GM18499 (cell line): ENCODE data around the gene APOA4.

Source experiments
- ATAC-seq: cut with Tn5 transposase; IDR thresholded peaks from one replicate; pipeline ENCODE4 v1.9.1; 2021; ENCODE audit warnings: moderate number of reproducible peaks; ENCODE audit not compliant: insufficient read depth, unreplicated experiment

Gene APOA4

DNA sequence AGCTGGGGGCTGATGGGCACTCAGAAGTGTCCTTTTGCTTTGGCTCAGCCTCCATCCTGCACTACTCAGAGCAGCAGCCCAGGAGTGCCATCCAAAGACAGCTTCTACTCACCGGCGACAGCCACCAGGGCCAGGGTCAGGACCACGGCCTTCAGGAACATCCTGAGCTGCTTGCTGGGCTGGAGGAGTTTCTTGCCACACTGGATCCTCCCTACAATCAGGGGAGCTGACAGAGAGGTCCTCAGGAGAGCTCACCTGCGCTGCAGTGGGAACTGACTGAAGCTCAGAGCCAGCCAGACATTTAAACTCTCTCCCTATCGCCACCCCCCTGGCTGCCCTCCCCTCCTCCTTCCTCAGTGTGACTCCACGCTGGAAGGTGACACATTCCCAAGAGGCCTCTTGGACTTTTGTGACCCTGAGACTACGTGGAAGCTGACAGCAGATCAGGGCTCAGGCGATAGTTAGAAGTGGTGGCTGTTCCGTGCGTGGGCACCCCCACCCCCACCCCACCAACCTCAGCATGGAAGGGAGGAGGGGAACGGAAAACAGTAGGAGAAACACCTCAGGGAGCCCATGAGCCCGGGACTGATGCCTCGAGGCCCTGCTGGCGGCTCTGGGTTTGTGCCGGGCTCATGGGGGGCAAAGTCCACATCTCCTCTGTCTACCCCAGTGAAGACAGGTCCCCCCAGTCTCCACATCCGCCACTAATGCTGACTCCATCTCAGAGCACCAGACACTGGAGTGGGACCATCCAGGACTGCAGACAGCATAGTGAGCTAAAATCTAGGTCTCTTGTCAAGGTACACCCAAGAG, at the start of gene APOA4:
TSS of gene APOA4 (minus strand) at position 274 of the 813 bp plus-strand sequence. CDS start at position 161, 113 bp downstream.
- no peak for ATAC-seq

DNA sequence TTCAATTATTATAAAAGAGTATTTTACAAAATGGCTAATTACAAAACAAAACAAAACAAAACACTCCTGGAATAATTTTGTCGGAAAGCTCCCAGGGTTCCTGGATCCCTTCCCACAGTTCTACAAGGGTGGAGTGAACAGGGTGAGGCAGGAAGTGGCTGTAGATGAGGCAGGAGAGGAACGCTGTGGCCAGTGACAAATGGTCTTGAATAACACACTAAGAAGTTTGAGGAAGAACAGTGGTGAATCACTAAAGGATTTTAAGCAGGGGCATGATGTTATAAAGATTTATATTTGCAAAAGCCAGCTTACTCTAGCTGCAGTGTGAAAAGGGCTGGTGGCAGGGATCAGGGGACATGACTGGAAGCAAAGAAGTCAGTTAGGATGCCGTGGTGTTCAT, 48.1 kb upstream of the APOA4 start:
- ATAC-seq = no peak

DNA sequence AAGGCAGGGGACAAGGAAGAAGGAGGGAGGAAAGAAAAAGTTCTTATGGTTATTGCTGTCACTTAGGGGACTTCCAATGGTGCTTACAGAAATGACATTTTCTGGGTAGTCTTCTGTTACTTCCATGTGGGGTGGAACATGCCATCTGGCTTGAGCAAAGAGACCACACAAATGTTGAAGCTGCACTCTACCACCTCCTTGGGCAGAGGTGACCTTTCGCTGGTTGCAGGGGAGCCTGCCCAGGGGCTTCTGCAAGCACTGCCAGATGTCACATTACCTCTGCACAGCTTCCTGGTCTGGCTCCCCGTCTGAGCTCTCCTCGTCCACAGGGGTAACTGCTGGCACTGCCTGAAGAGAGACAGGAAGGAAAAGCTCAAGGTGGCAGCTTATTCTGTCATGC, 47.0 kb upstream of the APOA4 start:
- no peak for ATAC-seq

DNA sequence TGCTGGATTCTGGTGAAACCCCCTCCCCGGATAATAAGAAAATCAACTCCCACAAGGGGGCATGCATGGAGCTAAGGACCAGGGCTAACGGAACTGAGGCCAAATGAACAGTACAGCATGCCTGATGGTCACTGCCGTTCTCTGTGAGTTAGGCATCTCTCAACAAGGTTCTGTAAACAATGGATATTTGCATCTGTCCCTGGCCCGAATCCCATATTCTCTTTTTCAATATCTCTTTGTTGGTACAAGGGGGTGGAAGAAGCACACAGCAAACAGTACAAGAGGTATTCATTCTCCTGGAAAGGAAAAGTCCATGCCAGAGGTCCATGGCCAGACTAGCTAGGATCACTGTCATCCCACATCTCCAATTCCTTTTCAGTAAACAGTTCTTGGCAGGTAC, 46.5 kb upstream of the APOA4 start:
- ATAC-seq = no peak

DNA sequence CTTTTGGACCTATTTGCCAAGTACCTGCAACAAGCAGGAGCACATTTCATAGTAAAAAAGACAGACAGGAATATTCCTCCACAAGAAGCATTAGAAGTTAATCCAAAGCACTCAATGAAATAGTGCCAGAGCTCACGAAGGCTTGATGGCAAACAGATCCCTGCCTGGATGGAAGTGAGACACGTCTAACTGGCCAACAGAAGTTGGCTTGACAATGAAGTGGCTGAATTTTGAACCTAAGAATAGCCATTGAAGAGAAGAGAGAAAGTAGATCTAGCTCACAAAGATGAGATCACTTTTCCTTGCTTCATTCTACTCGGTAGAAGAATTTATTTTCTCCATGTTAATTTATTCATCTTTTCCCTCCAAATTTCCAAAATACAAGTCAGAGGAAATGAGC, 45.0 kb upstream of the APOA4 start:
- ATAC-seq = no peak

DNA sequence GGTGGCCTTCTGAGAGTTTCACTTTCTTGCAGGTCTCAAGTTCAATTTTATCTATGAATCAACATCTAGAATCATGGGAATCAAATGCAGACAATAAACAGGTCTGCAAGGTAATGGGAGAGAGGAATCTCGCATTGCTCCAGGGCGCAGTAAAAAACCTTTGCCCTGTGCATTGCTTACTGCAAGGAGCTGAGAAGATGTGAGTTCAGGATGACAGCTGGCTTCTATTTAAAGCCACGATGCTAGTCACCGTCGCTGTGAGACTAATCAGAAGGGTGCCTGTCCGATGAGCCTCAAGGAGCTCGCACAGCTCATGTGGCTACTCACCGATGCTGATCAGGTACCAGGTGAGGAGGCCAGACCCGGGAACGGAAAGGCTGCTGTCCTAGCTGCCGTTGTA, 44.5 kb upstream of the APOA4 start:
- ATAC-seq = no peak

DNA sequence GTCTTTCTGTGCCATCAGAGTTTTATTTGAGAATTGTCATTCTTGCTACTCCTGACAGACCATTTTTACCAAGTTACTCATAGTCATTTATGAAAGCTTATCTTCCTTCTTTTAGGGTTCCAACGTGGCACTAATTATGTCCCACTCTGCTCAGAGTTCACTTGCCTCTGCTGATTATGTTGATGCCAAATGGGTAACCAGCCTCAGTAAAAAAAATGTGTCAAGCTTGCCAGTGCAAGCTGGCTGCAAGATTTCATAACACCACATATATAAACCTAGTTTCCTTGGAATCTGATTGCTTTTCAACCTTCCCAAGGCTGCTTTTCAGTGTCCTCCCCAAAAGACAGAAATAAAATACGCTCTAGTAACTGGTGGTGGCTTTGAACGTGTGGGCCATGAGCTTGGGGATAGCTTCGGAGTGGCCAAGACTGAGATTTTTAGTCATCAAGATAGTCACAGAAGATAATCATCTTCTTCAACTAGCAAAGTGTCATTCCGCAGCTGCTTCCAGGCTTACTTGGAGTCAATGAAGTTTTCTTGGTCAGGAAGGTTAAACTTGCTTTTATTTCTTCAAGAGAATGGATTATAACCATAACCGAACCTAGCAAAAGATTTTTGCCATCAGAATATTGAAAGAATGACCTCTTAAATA, 43.8 kb upstream of the APOA4 start:
- ATAC-seq = no peak

DNA sequence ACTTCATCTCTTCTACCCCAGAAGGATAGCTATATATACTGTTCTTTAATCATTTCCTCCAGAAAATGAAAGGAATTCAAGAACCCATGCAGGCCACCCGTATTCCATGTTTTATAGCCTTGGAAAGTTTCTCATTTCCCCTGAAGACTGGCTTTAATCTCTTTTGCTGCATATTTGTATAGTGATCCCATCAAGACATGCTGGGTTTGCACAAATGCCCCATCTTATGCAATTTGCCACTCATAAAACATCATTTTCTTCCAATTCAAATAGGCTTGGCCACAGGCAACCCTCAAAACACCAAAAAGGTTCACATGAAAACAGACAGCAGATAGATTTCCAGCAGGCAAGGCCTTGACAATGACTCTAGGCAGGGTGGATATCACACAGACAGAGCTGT, 42.6 kb upstream of the APOA4 start:
- ATAC-seq = no peak

DNA sequence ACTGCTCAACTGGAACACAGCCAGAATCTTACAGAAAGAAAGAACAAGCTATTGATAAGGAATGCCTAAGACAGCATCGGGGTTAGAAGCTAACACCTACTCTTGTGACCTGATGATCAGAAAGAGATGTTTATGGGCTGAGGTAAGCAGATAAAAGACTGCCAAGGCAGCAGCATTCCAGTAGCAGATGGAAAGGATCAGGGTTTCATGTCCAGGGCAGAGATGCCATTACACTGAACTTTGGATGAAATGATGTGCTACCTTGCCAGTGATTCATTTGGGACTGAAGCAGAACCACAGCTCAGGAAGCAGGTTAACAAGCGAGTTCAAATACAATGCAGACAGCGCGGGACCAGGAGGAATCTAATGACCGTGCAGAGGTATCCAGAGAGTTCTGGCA, 41.4 kb upstream of the APOA4 start:
- ATAC-seq = no peak

DNA sequence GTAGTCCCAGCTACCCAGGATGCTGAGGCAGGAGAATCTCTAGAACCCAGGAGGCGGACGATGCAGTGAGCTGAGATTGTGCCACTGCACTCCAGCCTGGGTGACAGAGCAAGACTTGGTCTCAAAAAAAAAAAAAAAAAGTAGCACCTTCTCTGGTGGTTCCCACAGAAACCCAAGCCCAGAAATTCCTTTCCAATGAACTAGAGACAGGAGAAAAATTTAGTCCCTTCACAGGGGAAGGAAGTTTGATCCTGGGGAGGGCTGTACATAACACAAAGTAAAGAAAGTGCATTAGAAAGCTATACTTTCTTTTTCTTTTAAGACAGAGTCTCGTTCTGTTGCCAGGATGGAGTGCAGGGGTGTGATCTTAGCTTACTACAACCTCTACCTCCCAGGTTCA, 39.8 kb upstream of the APOA4 start:
- no peak for ATAC-seq

DNA sequence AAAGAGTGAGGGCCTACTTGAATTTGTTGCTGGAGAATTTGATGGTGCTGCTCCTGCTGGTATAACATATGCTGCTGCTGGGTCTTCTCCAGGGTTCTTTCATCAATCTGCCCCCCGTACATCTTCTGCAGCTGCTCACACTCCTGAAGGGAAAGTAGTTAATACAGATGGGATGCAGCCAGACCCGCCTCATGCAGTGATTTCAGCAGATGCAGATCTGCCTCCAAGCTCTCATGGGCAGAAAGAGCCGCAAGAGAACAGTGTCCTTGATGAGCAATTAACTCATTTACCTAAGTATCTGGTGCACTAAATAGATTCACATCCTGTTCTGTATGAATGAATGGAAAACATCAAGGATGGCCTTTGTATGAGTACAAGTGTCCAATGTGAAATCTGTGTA, 39.1 kb upstream of the APOA4 start:
- no peak for ATAC-seq

DNA sequence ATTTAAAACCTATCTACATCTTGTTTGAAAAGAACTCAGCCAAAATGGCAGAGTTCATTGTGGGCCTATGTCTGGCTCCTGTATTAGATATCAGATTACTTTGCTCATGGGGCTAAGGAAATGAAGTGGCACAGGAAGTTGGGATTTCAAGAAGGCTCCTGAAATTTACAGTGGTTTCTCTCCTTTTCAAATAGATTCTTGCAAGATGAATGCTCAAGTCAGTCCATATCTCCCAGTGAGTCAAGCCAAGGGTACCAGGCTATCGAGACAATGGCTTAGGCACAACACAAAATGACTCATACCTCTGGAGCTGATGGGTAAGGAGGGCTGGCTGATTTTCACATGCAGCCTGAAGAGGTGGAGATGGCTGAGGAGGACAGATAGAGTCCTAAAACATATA, 38.4 kb upstream of the APOA4 start:
- ATAC-seq = no peak

DNA sequence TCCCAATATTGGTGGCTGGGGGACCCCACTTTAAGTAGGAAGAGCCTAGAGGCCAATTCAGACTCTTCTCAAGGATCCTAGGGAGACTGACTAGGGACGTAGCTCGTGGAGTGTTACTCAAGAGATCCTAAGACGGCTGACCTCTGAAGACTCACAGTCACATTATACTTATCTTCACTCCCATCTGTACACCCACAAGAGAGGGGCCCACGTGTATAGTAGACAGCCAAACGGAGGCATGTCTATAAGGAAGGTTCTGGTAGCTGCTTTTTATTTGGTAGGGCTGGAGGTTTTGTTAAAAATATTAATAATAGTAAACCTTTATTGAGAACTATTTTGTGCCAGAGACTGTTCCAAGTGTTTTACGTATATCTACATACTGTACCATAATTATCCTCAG, 37.2 kb upstream of the APOA4 start:
- ATAC-seq = no peak

DNA sequence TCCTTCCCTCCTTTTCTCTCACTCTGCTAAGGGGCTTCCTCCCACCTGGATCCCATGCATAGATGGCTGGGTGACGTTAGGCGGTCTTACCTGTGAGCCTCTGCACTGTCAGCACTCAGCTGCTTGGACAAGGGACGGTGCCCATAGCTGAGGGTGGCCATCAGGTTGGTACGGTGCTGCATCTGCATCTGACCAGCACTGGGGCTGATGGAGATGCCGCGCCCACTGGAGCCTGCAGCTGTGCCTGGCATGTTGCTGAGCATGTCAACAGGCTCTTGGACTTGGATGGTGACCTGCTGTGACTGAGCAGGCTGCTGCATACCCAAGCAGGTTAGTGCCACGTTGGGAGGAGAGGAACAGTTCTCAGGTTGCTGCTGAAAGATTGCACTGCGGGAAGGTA, 36.1 kb upstream of the APOA4 start:
- ATAC-seq = no peak

DNA sequence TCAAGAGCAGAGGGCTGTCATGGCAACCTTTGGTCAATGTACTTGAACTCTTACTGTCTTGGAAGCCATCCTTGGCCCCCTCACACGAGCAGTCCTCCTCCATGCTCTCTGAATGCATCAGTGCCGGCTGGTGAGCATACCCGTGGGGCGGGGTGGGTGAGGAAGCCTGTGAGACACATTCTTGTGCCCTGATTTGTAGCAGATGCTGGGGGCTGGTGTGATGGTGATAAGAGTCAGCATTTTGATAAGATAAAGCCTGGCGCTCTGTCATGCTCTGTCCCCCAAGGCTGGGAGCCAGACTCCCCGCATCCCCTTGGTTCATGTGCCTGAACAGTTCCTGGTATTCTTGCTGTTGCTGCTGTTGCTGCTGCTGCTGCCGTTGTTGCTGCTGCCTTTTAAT, 34.8 kb upstream of the APOA4 start:
- no peak for ATAC-seq

DNA sequence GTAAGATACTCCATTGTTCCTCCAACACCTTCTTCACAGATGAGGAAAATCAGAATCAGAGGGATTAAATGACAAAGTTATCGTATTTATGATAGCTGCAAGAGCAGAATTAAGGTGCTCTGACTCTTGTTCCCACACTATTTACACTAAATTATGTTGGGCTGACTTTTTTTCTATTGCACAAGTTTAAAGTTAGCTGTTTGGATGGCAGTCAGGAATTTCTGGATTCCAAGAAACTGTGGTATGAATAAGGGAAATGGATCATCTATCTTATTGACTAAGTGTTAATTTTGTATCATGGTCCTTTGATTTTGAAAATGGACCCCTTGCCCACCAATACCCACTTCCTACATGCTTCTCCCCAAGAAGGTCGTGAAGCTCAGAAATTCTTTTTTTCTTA, 34.2 kb upstream of the APOA4 start:
- ATAC-seq = no peak

DNA sequence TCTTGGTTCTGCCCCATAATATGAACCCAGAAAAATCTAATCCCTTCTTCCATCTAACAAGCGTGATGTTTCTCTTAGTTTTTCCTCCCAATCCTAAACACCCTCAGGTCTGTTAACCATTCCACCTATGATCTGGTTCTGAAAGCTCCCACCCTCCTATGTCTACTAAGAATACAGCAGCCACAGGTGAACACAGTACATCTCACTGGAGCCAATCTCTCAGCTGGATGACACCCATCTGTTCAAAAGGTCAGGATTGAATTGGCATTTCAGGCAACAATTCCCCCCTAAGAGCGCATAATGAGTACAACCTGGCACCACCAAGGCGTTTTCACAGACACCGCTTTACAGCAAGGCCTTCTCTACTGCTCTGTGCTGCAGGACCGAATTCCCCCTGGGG, 33.3 kb upstream of the APOA4 start:
- ATAC-seq = no peak

DNA sequence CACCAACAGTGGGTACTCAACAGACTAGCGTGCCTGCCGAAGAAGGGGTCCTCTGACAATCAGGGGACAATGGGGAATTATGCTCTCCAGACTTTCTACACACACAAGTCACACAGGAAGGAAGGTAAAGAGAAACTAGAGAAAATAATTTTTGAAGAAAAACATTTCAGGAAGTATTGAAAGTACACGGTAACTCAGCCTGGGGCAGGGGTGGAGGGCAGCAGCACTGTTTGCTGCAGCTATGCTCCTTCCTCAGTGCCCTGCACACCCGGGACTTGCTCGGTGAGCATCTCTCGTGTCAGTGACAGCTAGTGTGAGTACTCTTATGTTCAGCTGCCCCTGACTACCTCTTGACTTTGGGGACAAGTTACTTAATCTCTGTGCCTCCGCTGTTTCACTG, 32.3 kb upstream of the APOA4 start:
- no peak for ATAC-seq

DNA sequence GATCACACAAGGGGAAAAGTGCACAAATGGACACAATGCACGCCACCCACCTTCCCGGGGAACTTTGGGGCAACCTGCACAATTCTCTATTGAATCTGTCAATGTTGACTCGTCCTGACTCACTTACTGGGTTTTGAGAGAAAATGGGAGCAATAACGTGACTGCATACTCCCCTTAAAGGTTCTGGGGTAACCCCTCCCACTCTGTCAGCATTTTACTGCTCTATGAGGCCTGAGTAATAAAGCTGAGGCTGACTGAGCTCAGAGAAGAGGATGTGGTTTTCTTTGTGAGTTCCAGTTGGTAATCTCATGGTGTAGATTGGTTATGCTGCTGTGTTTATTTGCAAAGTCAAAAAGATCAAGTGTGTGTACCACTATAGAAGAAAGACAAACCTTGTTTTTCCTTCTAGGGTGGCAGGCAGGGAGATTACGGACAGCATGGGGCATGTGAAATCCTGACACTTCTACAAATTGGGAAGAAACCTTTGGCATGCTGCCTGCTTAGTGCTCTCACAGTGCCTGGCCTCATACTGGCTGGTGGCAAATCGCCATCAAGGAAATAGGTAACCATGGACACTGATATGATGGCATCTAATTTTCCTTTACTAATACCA, 30.5 kb upstream of the APOA4 start:
- ATAC-seq = peak; percentile 87

DNA sequence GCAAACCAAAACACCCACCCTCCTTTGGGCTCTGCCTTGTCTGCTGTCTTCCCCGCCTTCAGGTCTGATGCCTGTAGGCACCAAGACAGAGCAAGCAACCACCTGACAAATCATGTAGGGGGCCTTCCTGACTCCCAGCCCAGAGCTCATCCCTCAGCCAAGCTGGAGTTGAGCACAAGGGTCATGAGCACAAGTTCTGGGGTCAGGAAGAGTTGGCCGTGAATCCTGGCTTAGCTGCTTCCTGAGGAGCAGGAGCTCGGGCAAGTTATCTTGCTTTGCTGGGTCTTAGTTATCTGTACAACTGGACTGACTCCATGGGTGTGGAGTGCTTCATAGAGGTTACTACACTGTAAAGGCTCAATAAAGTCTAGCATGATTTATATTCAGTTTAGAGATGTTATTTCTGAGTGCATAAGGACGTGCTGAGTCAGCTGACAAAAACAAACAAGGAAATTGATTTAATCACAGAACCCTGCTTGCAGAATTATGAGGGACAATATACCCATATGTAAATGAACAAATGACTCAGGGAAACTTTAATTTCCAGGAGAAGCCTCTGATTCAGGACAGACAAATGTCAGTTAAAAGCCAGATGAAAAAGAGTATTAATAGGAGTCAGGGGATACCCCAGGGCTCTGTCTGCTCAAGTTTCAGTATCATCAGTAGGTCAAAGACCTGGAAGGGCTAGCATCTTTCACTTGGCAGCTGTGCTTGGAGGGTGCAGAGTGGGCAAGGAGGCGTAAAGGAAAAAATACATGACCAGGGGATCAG, 29.3 kb upstream of the APOA4 start:
- ATAC-seq = no peak

DNA sequence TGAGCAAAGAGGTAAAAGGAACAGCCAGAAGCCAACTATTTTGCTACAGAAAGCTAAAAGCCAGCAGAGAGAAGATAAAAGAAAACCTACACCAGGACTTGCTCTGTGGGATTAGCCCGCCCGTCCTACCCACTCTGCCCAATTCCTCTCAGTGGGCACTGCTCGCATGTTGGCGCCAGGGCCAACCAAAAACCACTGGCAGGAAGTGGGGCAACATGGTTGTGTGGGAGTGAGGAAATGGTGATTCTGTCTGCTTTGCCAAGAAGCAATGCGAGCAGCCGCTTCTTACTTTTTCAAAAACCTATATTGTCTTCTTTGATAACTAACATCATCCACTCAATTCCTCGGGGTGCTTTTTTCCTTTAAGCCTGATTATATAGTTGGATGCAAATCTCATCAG, 28.5 kb upstream of the APOA4 start:
- no peak for ATAC-seq
